Naive thymus-derived CD4-positive, alpha-beta T cell (primary cell): ENCODE measurements around the gene ZNF334. TPM values are rescaled to one million over a fixed set of nuclear protein-coding genes. Genes with fewer than 3 reads are reported as not detected.

Experiments
- ATAC-seq: fragments of 150-1000 bp; cut with Tn5 transposase; 2 replicates; pipeline ENCODE4 v1.10.0; 2021; ENCODE audit warnings: mild to moderate bottlenecking, moderate library complexity
- CTCF ChIA-PET: fragments of 350-600 bp; sonication (Branson Sonifier 250); formaldehyde crosslinking; loops from one replicate; lab custom pipeline; 2021; ENCODE audit warnings: antibody characterized with exemption; lab: Charles Lee
- POLR2A ChIA-PET: fragments of 350-600 bp; sonication (Branson Sonifier 250); formaldehyde crosslinking; loops from one replicate; lab custom pipeline; 2021; ENCODE audit warnings: antibody characterized with exemption, inconsistent platforms; lab: Charles Lee
- DNase-seq, 9 donors: peaks; one replicate each; pipeline versions ENCODE4 v3.0.0 to v3.0.0-alpha.2; 2020 to 2022; ENCODE audit warnings: mixed read lengths in 1 of 9
- H3K27ac ChIP-seq: one replicate; pipeline ENCODE4 v1.7.0; 2013; ENCODE audit warnings: mild to moderate bottlenecking, low read depth, low read length, moderate library complexity
- H3K27me3 ChIP-seq, 2 donors: one replicate each; pipeline ENCODE4 v1.7.0; 2013; ENCODE audit warnings: low read length in 2 of 2, mild to moderate bottlenecking in 2 of 2, moderate library complexity in 2 of 2; ENCODE audit not compliant: control insufficient read depth in 2 of 2, insufficient read depth in 2 of 2
- H3K36me3 ChIP-seq, 3 experiments: 1 replicate in 2 of 3; 2 replicates in 1 of 3; pipeline ENCODE4 v1.7.0; 2013; ENCODE audit warnings: low read length in 3 of 3, mild to moderate bottlenecking in 3 of 3, moderate library complexity in 1 of 3; ENCODE audit not compliant: insufficient read depth in 3 of 3, control insufficient read depth in 2 of 3
- H3K4me1 ChIP-seq, 2 donors: one replicate each; pipeline ENCODE4 v1.7.0; 2013; ENCODE audit warnings: low read length in 2 of 2, mild to moderate bottlenecking in 2 of 2, moderate library complexity in 1 of 2; ENCODE audit not compliant: control insufficient read depth in 2 of 2, insufficient read depth in 2 of 2
- H3K4me3 ChIP-seq: 2 replicates; pipeline ENCODE4 v1.7.0; 2013; ENCODE audit warnings: mild to moderate bottlenecking, low read length
- H3K9me3 ChIP-seq, 3 experiments: 1 replicate in 2 of 3; 2 replicates in 1 of 3; pipeline ENCODE4 v1.7.0; 2013; ENCODE audit warnings: low read length in 3 of 3; ENCODE audit not compliant: control insufficient read depth in 2 of 3
- H3K27ac Mint-ChIP-seq, 9 donors: one replicate each; pipeline ENCODE4 v1.8.0; 2020 to 2022; ENCODE audit warnings: mixed read lengths in 9 of 9, mild to moderate bottlenecking in 8 of 9, moderate library complexity in 5 of 9, inconsistent platforms in 2 of 9
- H3K27me3 Mint-ChIP-seq, 5 donors: one replicate each; pipeline ENCODE4 v1.8.0; 2021 to 2022; ENCODE audit warnings: mixed read lengths in 5 of 5, mild to moderate bottlenecking in 1 of 5
- H3K36me3 Mint-ChIP-seq, 5 donors: one replicate each; pipeline ENCODE4 v1.8.0; 2020 to 2022; ENCODE audit warnings: mixed read lengths in 5 of 5, mild to moderate bottlenecking in 3 of 5, inconsistent platforms in 1 of 5
- H3K4me1 Mint-ChIP-seq, 7 donors: one replicate each; pipeline ENCODE4 v1.8.0; 2020 to 2022; ENCODE audit warnings: mixed read lengths in 7 of 7, mild to moderate bottlenecking in 3 of 7, inconsistent platforms in 1 of 7
- H3K4me3 Mint-ChIP-seq, 10 donors: one replicate each; pipeline ENCODE4 v1.8.0; 2020 to 2022; ENCODE audit warnings: mild to moderate bottlenecking in 10 of 10, mixed read lengths in 10 of 10, moderate library complexity in 6 of 10, inconsistent platforms in 2 of 10
- H3K9me3 Mint-ChIP-seq, 11 donors: one replicate each; pipeline ENCODE4 v1.8.0; 2020 to 2022; ENCODE audit warnings: mixed read lengths in 11 of 11, mild to moderate bottlenecking in 4 of 11, inconsistent platforms in 1 of 11, moderate library complexity in 1 of 11
- intact Hi-C, 2 donors: fragments of 100-400 bp; cut with micrococcal nuclease; formaldehyde crosslinking; loops; one replicate each; pipeline ENCODE4 v1.15.1; 2023
- polyA plus RNA-seq, 2 donors: library from polyadenylated mRNA; unstranded; fragments of 300-500 nt; fragmentation: Illumina TruSeq; gene quantifications; one replicate each; pipeline ENCODE4 v1.2.3, GENCODE V29; 2021
- total RNA-seq, 6 experiments: library from RNA in 5 of 6; stranded (reverse) in 5 of 6; gene quantifications; 1 replicate in 5 of 6; 2 replicates in 1 of 6; pipeline ENCODE4 v1.2.3 and lab custom pipeline; 2021 to 2026

ZNF334 gene
- total and polyA plus RNA-seq, 7 experiments from 2014 or later: 0.50 to 1.7 (median 0.71) TPM; not detected in 4

DNA sequence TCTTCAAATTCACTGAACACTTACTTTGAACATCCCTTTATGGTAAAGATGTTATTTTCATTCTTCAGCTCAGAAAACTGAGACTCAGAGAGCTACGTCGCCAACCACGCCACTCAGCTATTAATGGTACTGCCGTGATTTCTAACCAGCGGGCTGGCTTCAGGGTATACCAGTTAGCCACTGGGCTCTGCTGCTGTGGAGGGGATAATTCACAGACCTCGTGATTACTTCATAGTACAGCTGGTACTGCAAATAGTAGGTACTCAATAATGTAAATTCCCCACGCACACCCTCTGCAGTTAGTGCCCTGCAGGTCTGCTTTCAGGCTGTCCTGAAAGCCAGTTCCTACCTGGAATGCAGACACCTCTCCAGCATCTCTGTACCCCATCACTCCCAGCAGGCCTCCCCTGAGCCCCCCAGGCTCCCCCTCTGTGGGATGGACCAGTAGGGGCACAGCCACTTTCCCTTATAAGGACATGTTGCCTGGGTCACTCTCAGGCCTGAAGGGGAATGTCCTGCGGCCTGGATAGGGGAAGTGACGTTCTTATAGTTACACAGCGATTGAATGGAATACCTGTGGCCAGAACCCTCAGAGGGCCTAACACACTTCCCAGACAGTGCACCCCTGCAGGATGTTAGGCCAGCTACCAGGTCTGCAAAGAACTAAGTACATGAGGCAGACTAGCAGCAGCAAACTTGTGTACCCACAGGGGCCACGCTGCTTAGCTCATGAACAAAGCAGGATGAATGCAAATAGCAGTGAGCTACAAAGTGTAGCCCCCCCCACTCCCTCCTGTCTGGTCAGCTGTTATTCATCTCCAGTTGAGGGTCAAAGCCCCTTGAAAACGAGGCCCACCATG, 38.4 kb upstream of the ZNF334 start:
- no peak overlapping the region for H3K4me3 ChIP-seq
- no peak overlapping the region for H3K27ac ChIP-seq
- ChIA-PET POLR2A (interaction anchor here (1.2 kb wide), 1 partner anchor 28 kb away, joined by 3 read pairs; no protein-coding TSS in a partner anchor), CTCF (no interaction called here)
- peaks cover 7 to 17% of the 10 kb centered on the region in 2 donors for H3K4me1 ChIP-seq
- peak overlapping the region in 1 of 9 donors; percentile 69 for H3K27ac Mint-ChIP-seq
- H3K36me3 ChIP-seq: no peaks in the 10 kb centered on the region
- peaks cover 10 to 55% (median 13%) of the 10 kb centered on the region in 7 donors for H3K4me1 Mint-ChIP-seq
- intact Hi-C loops: no loop called here
- ATAC-seq (no peak), DNase-seq (no peak)
- H3K4me3 Mint-ChIP-seq: peak overlapping the region in 1 of 10 donors; percentile 70
- H3K9me3 ChIP-seq: no peaks in the 10 kb centered on the region
- peaks cover 0 to 4% (median 0%) of the 10 kb centered on the region in 5 donors for H3K27me3 Mint-ChIP-seq
- no peaks in the 10 kb centered on the region for H3K27me3 ChIP-seq
- H3K9me3 Mint-ChIP-seq: peaks cover 0 to 2% (median 0%) of the 10 kb centered on the region in 11 donors
- no peaks in the 10 kb centered on the region for H3K36me3 Mint-ChIP-seq

- Mint-ChIP-seq H3K9me3 (peaks cover 0 to 2% (median 0%) of the 10 kb centered on the region in 11 donors), H3K4me3 (no peak within 1 kb of the TSS), H3K27ac (peak within 1 kb of the TSS in 1 of 9 donors; percentile 55), H3K4me1 (peaks cover 10 to 56% (median 13%) of the 10 kb centered on the region in 7 donors), H3K36me3 (no peaks in the 10 kb centered on the region), H3K27me3 (peaks cover 0 to 5% (median 0%) of the 10 kb centered on the region in 5 donors)
- H3K4me3 ChIP-seq: no peak within 1 kb of the TSS
- DNase-seq (no peak), ATAC-seq (no peak)
- H3K9me3 ChIP-seq: no peaks in the 10 kb centered on the region
- H3K4me1 ChIP-seq: peaks cover 7 to 23% of the 10 kb centered on the region in 2 donors
- POLR2A ChIA-PET: interaction anchor here (0.6 to 1.2 kb wide), 2 partner anchors 20 to 30 kb away, joined by 3 read pairs; no protein-coding TSS in a partner anchor
- no peaks in the 10 kb centered on the region for H3K36me3 ChIP-seq
- no peaks in the 10 kb centered on the region for H3K27me3 ChIP-seq
- CTCF ChIA-PET: no interaction called here
- H3K27ac ChIP-seq: no peak within 1 kb of the TSS
- intact Hi-C loops: no loop called here
These were observed 37.1 kb upstream of the ZNF334 start, which contains the start of gene OCSTAMP for GRCh38 chr20:46550461-46550860. OCSTAMP (minus strand) TSS chr20:46550654; CDS start chr20:46550560, 94 bp downstream.

- ChIA-PET POLR2A (no interaction called here), CTCF (no interaction called here)
- Mint-ChIP-seq H3K4me1 (peaks cover 10 to 54% (median 13%) of the 10 kb centered on the region in 7 donors), H3K4me3 (no peak overlapping the region), H3K36me3 (no peaks in the 10 kb centered on the region), H3K27me3 (peaks cover 0 to 8% (median 0%) of the 10 kb centered on the region in 5 donors), H3K27ac (no peak overlapping the region), H3K9me3 (peaks cover 0 to 2% (median 0%) of the 10 kb centered on the region in 11 donors)
- H3K27me3 ChIP-seq: no peaks in the 10 kb centered on the region
- H3K36me3 ChIP-seq: no peaks in the 10 kb centered on the region
- no peak overlapping the region for H3K4me3 ChIP-seq
- ATAC-seq: no peak
- H3K9me3 ChIP-seq: no peaks in the 10 kb centered on the region
- no peak for DNase-seq
- no peak overlapping the region for H3K27ac ChIP-seq
- H3K4me1 ChIP-seq: peaks cover 7 to 34% of the 10 kb centered on the region in 2 donors
- intact Hi-C loops: no loop called here
These were observed 36.0 kb upstream of the ZNF334 start for GRCh38 chr20:46549188-46549972.

DNA sequence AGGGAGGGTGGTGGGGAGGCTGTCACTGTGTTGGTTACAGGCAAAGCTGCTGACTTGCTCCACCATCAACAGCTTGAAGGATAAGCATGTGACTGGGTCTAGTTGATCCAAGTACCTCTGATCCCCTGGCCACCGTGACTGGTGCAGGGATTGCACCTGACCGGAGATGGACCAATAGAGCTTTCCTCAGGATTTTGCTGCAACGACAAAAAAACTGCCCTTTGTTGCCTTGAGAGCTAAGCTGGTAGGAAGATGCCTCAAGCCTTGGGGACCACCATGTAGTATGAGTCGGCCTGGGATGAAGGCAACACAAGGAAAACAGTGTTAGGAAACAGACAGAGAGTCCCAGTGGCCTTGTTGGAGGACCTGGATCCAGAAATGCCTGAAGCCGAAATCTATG, 35.3 kb upstream of the ZNF334 start:
- Mint-ChIP-seq H3K27me3 (peaks cover 0 to 8% (median 0%) of the 10 kb centered on the region in 5 donors), H3K4me1 (peaks cover 10 to 53% (median 13%) of the 10 kb centered on the region in 7 donors), H3K4me3 (no peak overlapping the region), H3K36me3 (no peaks in the 10 kb centered on the region), H3K9me3 (peaks cover 0 to 2% (median 0%) of the 10 kb centered on the region in 11 donors), H3K27ac (no peak overlapping the region)
- Histone ChIP-seq H3K27me3 (no peaks in the 10 kb centered on the region), H3K4me3 (no peak overlapping the region), H3K9me3 (no peaks in the 10 kb centered on the region), H3K36me3 (no peaks in the 10 kb centered on the region), H3K27ac (no peak overlapping the region), H3K4me1 (peaks cover 7 to 34% of the 10 kb centered on the region in 2 donors)
- ATAC-seq: no peak
- no peak for DNase-seq
- ChIA-PET CTCF (no interaction called here), POLR2A (no interaction called here)
- intact Hi-C loops: no loop called here

- peaks cover 0 to 2% (median 0%) of the 10 kb centered on the region in 11 donors for H3K9me3 Mint-ChIP-seq
- ChIA-PET CTCF (no interaction called here), POLR2A (no interaction called here)
- DNase-seq (no peak), ATAC-seq (no peak)
- peaks cover 0 to 8% (median 0%) of the 10 kb centered on the region in 5 donors for H3K27me3 Mint-ChIP-seq
- Histone ChIP-seq H3K4me3 (no peak overlapping the region), H3K9me3 (no peaks in the 10 kb centered on the region), H3K27me3 (no peaks in the 10 kb centered on the region), H3K27ac (no peak overlapping the region), H3K36me3 (no peaks in the 10 kb centered on the region), H3K4me1 (peaks cover 5 to 28% of the 10 kb centered on the region in 2 donors)
- intact Hi-C loops: no loop called here
- peaks cover 5 to 50% (median 8%) of the 10 kb centered on the region in 7 donors for H3K4me1 Mint-ChIP-seq
- no peaks in the 10 kb centered on the region for H3K36me3 Mint-ChIP-seq
- no peak overlapping the region for H3K4me3 Mint-ChIP-seq
- no peak overlapping the region for H3K27ac Mint-ChIP-seq
These were observed 34.6 kb upstream of the ZNF334 start for GRCh38 chr20:46547995-46548394.

GRCh38 chr20:46546936-46547335, 33.6 kb upstream of the ZNF334 start:
- H3K27ac ChIP-seq: no peak overlapping the region
- ChIA-PET POLR2A (no interaction called here), CTCF (no interaction called here)
- H3K9me3 Mint-ChIP-seq: peaks cover 0 to 2% (median 0%) of the 10 kb centered on the region in 11 donors
- no peak for DNase-seq
- no peaks in the 10 kb centered on the region for H3K27me3 ChIP-seq
- peaks cover 0 to 8% (median 0%) of the 10 kb centered on the region in 5 donors for H3K27me3 Mint-ChIP-seq
- H3K9me3 ChIP-seq: no peaks in the 10 kb centered on the region
- no peak overlapping the region for H3K4me3 Mint-ChIP-seq
- no peak overlapping the region for H3K27ac Mint-ChIP-seq
- peaks cover 0 to 18% of the 10 kb centered on the region in 2 donors for H3K4me1 ChIP-seq
- intact Hi-C loops: no loop called here
- no peak overlapping the region for H3K4me3 ChIP-seq
- no peak for ATAC-seq
- peaks cover 0 to 42% (median 0%) of the 10 kb centered on the region in 7 donors for H3K4me1 Mint-ChIP-seq
- no peaks in the 10 kb centered on the region for H3K36me3 ChIP-seq
- no peaks in the 10 kb centered on the region for H3K36me3 Mint-ChIP-seq
